HG03558 (cell line): ENCODE measurements around the gene SYTL2.
A peak's percentile ranks its signal among the peaks of the same experiment; 100 is the strongest.
"Not testable (repeated sequence)": the region's sequence is repeated elsewhere in the genome, so short reads cannot be mapped to it uniquely, and the experiment has no call there.

Experiments used
- ATAC-seq: cut with Tn5 transposase; IDR thresholded peaks from one replicate; pipeline ENCODE4 v1.9.1; 2021; ENCODE audit warnings: moderate number of reproducible peaks; ENCODE audit not compliant: unreplicated experiment; ENCODE audit errors: extremely low read depth

Gene SYTL2

DNA sequence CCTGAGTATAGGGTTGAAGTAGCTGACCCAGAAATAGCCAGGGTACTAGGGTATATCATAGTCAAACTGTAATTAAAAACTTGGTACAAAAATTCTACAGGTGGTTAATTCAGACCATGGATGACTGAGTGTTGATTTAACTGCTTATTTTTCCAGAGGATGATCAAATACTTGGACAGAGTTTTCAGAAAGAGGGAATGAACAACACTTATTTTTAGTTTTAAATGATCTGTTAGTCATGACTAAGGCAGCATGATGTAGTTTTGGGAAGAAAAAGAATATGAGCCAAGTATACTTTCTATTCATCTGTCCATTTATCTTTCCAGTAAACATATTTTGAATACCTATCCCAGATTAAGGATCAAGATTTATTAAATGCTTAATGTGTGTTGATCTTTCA lies 105.1 kb downstream of the SYTL2 start:
- ATAC-seq = no peak

DNA sequence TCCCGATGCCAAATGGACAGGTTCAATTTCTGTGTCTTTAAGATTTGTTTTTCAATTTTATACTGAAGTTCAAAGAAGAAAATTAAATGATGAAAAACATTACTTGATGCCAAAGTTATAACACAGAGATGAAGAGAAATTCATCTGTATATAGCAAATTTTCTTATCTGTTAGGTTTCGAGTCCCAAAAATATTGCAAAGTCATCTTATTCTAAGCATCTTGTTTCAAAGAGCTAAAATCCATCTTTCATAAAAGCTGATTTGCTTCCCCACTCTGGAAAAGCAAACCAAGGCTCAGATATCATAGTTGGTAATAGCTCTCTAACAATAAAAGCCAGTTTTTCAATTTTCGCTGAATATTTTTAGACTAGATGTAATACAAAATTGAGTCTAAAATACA lies 106.0 kb downstream of the SYTL2 start:
- ATAC-seq = no peak

DNA sequence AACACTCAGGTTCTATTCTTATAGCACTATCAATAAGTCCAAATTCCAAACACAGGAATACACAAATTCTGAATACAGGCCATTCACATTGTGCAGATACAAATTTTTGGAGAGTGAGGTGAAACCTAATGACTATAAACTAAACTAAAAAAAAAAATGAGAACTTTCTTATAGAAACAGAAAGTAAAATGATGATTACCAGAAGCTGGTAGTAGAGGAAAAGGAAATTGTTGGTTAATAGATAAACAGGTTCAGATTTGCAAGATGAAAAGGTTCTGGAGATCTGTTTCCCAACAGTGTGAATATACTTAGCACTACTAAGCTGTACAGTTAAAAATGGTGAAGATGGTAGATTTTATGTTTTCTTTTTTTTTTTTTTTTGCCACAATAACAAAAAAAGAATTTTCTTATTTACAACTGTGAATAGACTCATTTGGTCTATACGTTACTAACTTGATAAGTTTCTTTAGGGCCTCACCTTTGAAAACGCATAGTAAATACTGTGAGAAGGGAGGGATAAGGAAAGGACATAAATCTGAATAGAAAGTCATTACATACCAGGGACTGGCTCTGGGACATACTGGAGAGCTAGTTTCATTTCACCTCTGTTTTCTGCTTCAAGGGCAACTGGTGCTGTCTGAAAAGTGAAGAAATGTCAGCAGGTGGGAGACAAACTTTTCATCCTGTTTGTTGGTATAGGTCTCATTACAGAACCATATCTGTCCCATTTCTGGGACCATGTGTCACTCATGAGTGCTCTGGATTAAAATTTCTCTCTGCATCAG lies 110.8 kb downstream of the SYTL2 start:
- ATAC-seq = peak; percentile 91

DNA sequence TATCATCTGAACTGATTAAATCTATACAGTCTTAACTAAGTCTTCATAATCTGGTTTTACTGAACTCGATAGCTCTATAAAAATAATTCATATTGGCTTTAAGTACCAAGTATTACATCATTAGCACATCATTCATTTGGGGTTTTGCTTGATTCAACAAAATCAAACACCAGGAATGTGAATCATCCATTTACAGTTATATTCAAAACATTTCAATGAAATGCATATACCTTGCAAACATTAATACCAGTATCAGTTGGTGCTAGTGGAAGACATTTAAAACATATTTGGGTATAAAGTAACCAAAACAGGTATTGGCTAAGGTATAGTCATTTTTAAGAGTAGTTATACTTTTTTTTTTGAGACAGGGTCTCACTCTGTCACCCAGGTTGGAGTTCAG lies 112.7 kb downstream of the SYTL2 start:
- no peak for ATAC-seq

DNA sequence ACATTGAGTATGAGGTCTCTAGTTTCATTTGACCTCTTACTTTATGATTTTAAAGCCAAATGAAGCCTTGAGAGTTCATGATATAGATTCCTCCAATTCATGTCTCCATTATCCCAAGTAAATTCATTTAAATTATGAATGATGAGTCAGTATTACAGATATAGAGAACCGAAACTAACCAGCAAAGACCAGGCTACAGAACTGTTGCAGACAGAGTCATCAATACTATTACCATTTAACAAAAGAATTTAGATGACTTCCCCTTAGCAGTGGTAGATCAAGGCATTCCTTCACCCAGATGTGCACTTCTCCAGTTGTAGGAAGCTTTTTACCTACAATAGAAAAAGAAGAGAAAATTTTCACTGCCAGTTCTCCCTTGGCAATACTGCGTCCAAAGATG lies 113.2 kb downstream of the SYTL2 start:
- no peak for ATAC-seq

DNA sequence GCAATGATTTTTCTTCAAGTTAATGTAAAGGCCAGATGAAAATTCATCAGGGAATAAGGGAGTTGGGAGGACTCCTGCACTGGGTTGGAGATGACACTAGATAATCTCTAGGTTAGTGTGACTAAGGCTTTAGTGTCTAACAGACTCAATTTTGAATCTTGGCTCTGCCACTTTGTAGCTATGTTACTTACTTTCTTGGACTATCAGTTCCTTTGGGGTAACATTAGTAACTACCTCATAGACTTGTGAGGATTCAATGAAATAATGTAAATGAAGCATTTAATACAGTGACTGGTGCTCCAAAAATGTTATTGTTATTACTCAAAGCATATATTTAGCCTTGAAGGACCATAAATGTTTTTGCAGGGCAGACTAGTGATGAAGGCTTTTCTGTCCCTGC lies 115.4 kb downstream of the SYTL2 start:
- ATAC-seq = no peak

DNA sequence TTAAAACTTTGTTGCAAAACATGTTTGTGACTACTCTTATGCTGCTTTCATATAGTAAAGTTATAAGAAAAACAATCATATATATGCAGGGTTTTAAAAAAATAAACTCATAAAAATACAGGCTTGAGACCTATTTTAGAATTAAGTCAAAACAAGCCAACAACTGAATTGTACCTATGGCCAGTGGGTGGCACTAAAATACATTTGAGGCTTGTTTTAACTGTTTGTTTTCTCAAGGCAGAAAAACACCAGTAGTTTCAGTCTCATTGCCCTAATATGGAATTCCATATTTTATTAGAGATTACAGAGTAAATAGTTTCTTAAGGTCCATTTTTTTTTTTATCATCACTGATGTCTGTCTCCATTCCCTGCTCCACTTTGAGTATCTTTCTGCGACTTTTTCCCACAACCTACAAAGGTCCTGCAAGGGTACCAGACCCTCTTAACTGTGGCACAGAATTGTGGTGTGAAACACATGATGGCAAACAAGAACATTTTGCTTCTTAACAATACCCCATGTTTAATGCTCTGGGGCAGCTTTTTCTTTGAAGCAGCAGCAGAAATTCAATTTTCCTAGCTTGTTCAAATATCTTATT lies 116.5 kb downstream of the SYTL2 start:
- no peak for ATAC-seq

DNA sequence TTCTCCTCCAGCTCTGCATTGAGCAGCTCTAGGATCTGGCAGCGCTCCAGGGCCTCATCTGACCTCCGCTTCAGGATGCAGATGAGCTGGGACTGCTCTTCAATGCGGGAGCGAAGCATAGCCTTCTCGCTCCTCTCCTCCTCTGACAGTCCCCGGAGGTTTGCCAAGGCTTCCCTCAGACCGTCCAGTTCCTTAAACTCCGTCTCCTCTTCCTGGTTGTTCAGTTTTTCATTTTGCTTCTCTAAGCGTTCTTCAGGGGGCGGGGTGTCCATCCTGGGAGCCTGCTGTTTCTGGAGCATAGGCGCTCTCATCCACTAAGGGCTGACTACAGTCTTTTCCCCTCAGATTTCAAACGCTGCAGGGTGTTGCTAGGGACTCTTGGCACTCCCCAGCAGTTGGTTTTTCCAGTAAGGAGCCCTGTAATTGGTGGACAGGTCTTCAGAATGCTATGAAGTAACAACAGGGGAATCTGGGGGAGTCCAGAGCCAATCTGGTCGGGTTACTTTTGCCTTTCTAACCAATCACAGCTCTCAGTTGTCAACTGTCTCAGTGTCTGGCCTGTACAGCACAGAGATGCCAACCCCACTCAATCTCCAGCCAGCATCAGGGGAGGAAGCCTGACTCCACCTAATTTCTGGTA lies 125.0 kb downstream of the SYTL2 start, which contains the start of gene CCDC89:
Gene CCDC89, minus strand, starts transcription at position 376 of the 640 bp plus-strand sequence. Its CDS starts 65 bp downstream, at position 311.
- ATAC-seq = no peak

DNA sequence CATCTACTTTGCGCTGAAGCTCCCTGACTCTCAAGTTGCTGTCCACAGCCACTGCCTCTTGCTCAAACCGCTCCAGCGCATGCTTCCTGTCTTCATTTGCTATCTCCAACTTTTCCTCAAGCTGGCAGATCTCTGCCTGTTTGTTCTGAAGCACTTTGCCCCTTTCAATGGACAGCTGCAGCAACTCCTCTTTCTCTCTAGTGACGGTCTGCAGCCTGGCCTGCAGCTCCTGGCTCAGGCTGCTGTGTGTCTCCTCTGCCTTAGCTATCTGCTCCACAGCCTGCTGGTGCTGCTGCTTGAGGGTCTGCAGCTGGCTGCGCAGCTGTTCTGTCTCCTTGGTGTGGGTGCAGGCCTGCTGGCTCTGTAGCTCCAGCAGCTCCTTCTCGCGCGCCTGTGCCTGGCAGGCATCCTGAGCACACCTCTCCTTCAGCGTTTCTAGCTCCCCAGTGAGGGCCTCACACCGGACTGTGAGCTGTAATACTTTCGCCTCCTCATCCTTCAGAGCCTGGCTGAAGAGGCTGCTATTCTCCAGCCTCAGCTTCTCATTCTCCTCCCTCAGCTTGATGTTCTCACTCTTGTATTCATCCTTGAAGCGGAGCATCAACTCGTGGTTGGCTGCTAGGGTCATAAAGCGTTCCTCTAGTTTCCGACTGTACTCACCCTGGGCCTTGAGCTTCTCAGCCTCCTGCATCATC lies 125.7 kb downstream of the SYTL2 start:
- ATAC-seq = no peak

DNA sequence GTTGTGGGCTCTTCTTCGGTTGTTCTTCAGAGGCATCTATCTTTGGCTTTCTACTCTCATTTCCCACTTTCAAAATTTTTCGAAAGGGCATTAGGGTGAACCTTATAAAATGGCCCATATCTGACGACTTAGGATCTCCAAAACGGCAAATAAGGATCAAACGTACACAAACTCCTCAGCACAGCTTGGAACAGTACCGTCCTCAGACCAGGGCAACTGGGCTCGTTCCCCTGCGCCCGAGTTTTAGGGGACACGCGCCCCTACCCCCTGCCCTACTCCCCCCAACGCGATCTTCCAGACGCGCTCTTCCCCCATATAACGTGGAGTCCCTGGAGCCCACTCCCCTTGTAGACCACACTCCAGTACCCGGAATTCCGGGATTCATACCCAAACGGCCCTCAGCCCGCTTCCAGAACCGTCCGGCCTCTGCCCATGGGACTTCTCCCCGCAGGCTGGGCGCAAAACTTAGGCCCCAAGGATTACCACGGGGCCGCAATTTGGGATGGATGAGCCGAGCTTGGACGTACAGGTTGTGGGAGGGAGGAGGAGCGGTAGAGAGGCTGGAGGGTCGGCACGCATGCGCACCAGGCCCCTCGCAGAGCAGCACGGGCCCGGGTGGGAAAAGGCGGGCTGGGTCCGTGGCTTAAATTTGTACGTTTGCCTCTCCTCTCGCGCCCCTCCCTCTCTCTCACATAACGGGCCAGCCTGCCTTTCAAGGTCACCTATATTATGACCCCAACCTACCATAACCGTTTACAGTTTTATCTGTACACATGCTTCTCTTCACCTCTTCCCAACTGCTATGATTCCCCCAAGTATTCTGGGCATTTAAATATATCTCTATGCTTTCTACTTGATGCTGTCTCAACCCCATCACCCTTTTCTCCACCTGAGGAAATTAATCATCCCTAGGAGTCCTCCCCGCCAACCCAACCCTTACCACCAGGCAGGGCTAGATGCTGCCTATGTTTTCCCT lies 128.3 kb downstream of the SYTL2 start:
- ATAC-seq = peak; percentile 53

DNA sequence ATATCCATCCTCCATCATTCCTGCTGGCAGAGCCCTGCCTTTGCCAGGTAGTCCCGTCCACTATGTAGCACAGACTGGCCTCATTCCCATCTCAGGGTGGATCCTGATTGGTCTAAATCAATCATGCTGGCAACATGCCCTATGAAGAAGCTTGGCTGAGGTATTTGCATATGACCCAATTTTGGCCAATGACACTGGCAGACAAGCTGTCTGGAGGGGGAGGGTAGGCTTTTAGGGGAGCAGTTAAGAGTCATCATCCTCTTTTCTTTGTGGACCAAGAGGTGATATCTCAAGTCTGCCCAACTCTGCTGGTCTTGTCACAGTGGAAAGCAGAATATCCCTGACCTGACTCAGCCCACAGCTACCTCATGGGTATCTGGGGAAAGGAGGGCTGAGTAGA lies 130.0 kb downstream of the SYTL2 start:
- ATAC-seq = no peak

DNA sequence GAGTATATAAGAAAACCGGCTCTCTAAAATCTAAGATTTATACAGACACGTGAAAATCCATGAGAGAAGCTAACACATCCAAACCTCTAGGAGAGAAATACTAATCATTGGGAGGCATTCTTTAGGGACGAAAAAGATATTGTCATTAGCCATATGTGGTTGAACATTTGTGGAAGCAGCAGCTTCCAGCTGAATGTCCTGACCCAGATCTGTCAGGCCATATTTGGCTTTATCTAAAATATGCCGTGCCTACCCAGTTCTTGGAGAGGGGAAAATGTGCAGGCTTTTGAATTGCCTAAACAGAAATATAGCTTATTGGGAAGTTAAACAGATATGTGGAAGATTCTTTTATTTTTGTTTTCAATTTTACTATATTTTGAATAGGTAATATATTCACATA lies 131.4 kb downstream of the SYTL2 start:
- ATAC-seq = no peak

DNA sequence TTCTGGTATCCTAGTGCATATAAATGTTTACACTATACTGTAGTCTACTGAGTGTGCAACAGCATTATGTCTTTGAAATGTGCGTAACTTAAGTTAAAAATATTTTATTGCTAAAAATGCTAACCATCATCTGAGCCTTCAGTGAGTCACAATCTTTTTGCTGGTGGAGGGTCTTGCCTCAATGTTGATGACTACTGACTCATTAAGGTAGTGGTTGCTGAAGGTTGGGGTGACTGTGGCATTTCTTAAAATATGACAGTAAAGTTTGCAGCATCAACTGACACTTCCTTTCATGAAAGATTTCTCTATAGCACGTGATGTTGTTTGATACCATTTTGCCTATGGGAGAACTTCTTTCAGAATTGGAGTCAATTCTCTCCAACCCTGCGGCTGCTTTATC lies 137.5 kb downstream of the SYTL2 start:
- ATAC-seq = no peak

DNA sequence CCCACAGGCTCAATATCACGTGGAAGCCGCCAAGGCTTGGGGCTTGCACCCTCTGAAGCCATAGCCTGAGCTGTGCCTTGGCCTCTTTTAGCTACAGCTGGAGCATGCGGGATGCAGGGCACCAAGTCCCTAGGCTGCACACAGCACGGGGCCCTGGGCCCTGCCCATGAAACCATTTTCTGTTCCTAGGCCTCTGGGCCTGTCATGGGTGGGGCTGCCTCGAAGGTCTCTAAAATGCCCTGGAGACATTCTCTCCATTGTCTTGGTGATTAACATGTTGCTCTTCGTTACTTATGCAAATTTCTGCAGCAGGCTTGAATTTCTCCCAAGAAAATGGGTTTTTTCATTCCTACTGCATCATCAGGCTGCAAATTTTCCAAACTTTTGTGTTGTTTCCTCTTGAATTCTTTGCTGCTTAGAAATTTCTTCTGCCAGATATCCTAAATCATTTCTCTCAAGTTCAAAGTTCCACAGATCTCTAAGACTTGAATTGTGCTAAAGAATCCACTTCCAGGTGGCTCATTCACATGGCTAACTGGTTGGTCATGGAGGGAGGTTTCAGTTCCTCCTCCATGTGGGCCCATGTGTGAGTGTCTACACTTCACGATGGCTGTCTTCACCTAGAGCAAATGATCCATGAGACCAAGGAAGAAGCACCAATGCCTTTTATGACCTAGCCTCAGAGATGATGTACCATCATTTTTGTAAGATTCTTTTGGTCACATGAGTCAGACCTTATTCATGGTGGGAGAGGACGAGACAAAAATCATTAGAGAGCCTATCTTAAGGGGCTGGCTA lies 138.6 kb downstream of the SYTL2 start:
- ATAC-seq = no peak

DNA sequence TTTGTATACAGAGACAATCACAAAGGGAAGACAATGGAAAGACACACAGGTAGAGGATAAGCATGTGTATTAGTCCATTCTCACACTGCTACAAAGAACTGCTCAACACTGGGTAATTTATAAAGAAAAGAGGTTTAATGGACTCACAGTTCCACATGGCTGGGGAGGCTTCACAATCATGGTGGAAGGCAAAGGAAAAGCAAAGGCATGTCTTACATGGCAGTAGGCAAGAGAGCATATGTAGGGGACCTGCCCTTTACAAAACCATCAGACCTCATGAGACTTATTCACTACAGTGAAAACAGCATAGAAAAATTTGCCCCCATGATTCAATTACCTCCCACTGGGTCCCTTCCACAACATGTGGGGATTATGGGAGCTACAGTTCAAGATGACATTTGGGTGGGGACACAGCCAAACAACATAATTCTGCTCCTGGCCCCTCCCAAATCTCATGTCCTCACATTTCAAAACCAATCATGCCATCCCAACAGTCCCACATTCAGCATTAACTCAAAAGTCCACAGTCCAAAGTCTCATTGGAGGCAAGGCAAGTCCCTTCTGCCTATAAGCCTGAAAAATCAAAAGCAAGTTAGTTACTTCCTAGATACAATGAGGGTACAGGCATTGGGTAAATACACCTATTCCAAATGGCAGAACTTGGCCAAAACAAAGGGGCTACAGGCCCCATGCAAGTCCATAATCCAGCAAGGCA lies 139.8 kb downstream of the SYTL2 start:
- ATAC-seq = not testable (repeated sequence)

DNA sequence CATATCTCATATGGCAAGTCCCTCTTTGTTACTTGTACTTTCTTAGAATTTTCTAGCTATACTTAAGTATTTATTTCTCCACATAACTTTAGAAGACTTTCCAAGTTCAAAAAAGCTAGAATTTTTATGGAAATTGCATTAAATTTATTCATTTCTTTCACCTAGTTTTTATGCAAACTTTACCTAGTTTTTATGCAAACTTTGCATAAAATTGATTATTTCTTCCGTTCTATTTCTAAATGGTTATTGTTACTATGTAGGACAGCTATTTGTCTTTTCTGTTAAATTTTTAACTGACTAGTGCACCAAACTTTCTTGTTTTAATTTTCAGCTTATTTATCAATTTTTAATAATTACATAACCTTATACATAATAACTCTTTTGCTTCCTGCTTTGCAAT lies 142.8 kb downstream of the SYTL2 start:
- no peak for ATAC-seq

DNA sequence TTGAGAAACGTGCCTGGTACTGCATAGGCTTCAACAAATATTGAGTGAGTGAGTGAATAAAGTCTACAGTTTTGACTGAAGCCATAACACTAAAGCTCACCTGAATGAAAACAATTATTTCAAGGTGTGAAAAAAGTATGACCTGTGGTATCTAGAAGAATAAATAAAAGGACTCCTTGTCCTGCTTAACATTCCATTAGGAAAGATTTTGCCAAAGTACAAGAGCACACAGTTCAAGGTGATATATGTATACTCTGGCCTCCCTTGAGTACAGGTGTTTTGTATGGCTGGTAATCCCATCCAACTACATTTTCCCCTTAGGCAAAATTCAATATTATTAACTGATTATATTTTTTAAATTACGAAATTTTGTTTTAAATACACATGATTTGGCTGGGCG lies 144.3 kb downstream of the SYTL2 start:
- no peak for ATAC-seq

DNA sequence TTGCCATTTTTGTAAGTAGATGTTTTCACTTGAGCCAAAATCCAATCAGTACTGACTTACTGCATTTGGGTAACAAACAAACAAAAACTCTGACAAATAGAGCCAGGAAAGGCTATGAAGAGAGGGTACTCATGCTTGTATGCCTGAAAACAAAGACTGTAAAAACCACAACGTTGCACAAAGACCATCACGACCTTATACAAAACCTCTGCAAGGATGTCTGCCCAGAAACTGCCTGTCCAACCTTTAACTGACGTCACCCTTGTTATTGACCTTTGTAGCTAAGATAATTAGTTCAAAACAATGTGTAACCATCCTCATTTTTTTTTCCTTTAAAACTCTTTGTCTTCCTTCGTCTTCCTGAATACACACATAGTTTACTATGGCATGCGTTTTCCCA lies 145.2 kb downstream of the SYTL2 start:
- no peak for ATAC-seq
